ENCODE measurements around the gene USP22. TPM values are rescaled to one million over a fixed set of nuclear protein-coding genes. Genes with fewer than 3 reads are reported as not detected.

Gene USP22
- total RNA-seq, 3 donors from 2014 or later, result 162 to 168 (median 168) TPM

DNA sequence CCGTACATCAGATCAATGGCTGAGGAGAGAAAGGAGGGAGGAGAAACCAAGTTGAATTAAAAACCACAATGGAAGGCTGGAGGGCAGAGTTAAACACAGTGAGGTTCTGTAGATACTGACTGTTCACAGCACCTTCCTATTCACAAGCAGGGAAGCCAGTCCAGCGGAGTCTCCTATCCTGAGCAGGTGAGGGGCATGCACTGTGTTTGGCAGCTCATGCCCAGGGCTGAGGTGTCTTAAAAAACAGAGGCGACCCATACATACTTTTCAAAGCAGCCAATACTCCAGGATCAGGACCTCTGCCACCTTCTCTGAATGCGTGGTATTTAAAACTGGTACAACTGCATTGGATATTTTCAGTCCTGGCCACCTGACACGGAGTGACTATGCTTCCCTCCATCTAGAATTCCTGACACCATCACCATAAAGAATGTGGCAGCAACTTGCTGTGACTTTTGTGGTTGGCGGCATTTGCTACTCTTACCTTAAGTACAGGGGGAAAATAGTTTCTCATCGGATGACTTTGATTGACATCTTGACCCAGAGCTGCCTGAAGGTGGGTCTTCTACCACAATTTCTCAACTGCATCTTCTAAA lies 21.5 kb downstream of the USP22 start:
- ATAC-seq (no peak), DNase-seq (no peak)
- TF ChIP-seq, protein P1, sequence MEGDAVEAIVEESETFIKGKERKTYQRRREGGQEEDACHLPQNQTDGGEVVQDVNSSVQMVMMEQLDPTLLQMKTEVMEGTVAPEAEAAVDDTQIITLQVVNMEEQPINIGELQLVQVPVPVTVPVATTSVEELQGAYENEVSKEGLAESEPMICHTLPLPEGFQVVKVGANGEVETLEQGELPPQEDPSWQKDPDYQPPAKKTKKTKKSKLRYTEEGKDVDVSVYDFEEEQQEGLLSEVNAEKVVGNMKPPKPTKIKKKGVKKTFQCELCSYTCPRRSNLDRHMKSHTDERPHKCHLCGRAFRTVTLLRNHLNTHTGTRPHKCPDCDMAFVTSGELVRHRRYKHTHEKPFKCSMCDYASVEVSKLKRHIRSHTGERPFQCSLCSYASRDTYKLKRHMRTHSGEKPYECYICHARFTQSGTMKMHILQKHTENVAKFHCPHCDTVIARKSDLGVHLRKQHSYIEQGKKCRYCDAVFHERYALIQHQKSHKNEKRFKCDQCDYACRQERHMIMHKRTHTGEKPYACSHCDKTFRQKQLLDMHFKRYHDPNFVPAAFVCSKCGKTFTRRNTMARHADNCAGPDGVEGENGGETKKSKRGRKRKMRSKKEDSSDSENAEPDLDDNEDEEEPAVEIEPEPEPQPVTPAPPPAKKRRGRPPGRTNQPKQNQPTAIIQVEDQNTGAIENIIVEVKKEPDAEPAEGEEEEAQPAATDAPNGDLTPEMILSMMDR (IDR thresholded peaks at IDR 0.05), result no peak
- Histone ChIP-seq H3K9me3 (no peaks in the 10 kb centered on the region), H3K36me3 (ENCODE audit: low read depth) (peaks cover 16% of the 10 kb centered on the region), H3K4me3 (no peak overlapping the region), H3K4me1 (ENCODE audit: low read depth) (peaks cover 4% of the 10 kb centered on the region)
- intact Hi-C loops (cut with DNase I, micrococcal nuclease), result no loop called here

DNA sequence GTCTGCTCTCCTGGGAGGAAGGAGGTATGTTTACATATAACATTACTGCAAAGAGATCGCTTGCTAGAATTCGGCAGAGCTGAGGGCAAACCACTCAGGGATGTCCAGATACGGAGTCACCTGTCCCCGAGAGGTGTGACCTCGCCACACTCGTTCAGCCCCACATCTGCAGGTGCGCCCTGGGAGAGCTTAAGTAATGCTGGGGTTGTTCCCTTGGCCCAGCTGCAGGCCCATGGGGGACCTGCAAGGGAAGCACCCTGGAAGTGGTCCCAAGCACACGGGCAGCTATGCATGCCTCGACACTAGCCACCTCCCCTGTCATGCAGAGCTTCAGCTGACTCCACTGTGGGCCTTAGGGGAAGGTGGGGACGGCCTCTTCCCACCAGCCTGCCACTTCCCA lies 22.2 kb downstream of the USP22 start:
- peaks cover 19% of the 10 kb centered on the region for H3K36me3 ChIP-seq (ENCODE audit: low read depth)
- H3K9me3 ChIP-seq, result no peaks in the 10 kb centered on the region
- peaks cover 4% of the 10 kb centered on the region for H3K4me1 ChIP-seq (ENCODE audit: low read depth)
- intact Hi-C loops (cut with DNase I, micrococcal nuclease), result no loop called here
- no peak overlapping the region for H3K4me3 ChIP-seq
- TF ChIP-seq, protein P1 (IDR thresholded peaks at IDR 0.05), result no peak
- DNase-seq (no peak), ATAC-seq (peak; percentile 8)

DNA sequence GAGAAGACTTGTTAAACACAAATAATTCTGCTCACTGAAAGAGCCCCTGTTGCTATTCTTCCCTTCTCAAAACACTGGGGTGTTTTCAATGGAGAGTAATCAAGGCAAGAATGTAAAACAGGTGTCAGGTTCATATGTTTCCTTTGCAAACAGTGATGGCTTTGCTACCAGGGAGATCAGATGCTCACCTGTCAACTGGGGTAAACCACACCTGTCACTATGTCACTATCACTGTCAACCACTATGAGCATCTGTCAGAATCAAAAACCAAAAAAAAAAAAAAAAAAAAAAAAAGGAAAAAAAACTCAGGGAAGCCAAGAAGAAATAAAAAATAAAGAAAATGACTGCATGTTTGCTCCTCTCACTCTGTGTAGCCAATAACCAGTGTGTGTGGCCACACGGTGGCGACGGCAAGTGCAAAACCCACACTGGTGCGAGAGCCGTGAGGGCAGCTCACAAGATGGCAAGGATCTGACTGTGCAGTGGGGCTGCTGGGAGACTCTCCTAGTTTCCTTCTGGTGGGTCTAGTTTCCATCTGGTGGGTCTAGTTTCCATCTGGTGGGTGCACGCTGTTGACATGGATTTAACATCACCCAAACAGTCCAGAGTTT lies 22.7 kb downstream of the USP22 start:
- no peak overlapping the region for H3K4me3 ChIP-seq
- TF ChIP-seq, protein P1 (IDR thresholded peaks at IDR 0.05), result no peak
- ATAC-seq, result peak; percentile 69
- H3K36me3 ChIP-seq (ENCODE audit: low read depth), result peaks cover 23% of the 10 kb centered on the region
- intact Hi-C loops (cut with DNase I, micrococcal nuclease), result no loop called here
- peaks cover 4% of the 10 kb centered on the region for H3K4me1 ChIP-seq (ENCODE audit: low read depth)
- peak in 2 of 3 donors; percentile 52 to 55 for DNase-seq
- H3K9me3 ChIP-seq, result no peaks in the 10 kb centered on the region

DNA sequence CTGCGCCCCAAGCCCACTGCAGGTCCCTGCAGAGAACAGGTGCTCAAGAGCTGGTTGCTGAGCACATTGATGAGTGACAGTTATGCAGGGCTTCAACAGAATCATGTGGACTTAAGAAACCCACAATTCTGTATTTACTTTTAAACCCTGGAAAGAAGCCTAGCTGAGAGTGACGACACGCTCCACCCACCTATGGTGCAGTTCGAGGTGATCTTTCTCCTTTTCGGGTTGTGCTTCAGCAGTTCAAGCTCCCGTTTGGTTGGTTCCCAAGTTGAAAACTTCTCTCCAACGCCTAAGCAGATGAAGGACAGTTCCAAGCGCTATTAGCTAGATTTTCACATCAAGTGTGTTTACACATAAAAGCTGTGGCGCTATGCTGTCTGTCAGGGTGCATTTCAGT lies 23.9 kb downstream of the USP22 start:
- no peak for DNase-seq
- Histone ChIP-seq H3K4me1 (ENCODE audit: low read depth) (peaks cover under 1% of the 10 kb centered on the region), H3K9me3 (no peaks in the 10 kb centered on the region), H3K36me3 (ENCODE audit: low read depth) (peaks cover 24% of the 10 kb centered on the region), H3K4me3 (no peak overlapping the region)
- no peak for ATAC-seq
- intact Hi-C loops (cut with DNase I, micrococcal nuclease), result no loop called here
- TF ChIP-seq, protein P1 (IDR thresholded peaks at IDR 0.05), result no peak

DNA sequence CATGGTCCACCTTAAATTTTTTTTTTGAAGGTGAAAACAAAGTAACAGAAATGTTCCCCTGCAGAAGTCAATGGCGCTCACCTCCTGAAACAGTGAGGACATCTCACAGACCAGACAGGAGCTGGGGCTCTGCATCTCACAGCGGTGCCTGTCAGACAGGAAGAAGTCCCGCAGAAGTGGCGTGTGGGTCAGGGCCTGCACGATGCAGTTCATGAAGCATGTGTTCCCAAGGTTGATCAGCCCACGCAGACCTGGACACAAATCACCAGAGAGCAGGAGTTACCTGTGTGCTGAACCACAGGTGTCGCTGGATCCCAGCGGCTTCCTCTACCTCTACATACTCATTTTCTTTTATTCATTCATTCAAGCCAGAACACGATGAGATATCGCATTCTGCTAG lies 24.9 kb downstream of the USP22 start:
- DNase-seq (no peak), ATAC-seq (no peak)
- TF ChIP-seq, protein P1 (IDR thresholded peaks at IDR 0.05), result no peak
- H3K4me1 ChIP-seq (ENCODE audit: low read depth), result no peaks in the 10 kb centered on the region
- intact Hi-C loops (cut with DNase I, micrococcal nuclease), result no loop called here
- peaks cover 30% of the 10 kb centered on the region for H3K36me3 ChIP-seq (ENCODE audit: low read depth)
- no peak overlapping the region for H3K4me3 ChIP-seq
- H3K9me3 ChIP-seq, result no peaks in the 10 kb centered on the region
